ENCODE measurements around the gene IFNLR1.

IFNLR1 gene

GRCh38 chr1:24105368-24106160 is 81.5 kb downstream of the IFNLR1 start:
- DNase-seq (ENCODE audit: low read depth in 2 of 2), result no peak

DNA sequence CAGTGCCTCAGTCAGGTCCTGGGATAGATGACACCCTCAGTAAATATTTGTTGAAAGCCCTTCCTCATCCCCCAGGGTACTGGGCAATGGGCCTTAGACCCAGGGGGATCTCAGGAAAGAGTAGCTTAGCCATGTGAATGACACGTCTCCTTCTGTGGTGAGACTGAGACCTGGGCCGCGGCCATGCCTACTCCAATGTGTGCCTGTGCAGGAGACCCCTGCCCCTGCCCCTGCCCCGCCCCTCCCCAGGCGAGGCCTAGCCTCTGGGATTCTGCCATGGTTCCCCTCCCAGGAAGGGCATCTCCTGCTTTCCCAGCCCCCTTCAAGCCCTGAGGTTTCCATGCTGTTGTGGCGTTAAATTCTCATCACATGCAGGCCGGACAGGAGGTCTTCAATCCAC is 82.2 kb downstream of the IFNLR1 start:
- DNase-seq (ENCODE audit: low read depth in 2 of 2), result no peak
